A549 (cell line): ENCODE data around the gene TFF3. TPM values are rescaled to one million over a fixed set of nuclear protein-coding genes. Genes with fewer than 3 reads are reported as not detected.

Experiments used
- ATAC-seq, 2 experiments: fragments of 200-7000 bp in 1 of 2; fragments of >200 bp in 1 of 2; cut with Nextera tagmentation in 1 of 2; cut with Tn5 transposase in 1 of 2; 3 replicates each; pipeline versions ENCODE4 v1.8.0 to v1.9.1; 2018 to 2020; ENCODE audit warnings: mild to moderate bottlenecking in 1 of 2, moderate library complexity in 1 of 2
- CTCF ChIA-PET: fragments of 300-600 bp; sonication (Branson Sonifier 250); formaldehyde crosslinking; extraction: SDS; loops from one replicate; lab custom pipeline; 2021; ENCODE audit warnings: antibody characterized with exemption, inconsistent platforms; lab: Yijun Ruan, JAX
- POLR2A ChIA-PET: fragments of 350-600 bp; formaldehyde crosslinking; extraction: SDS; loops from one replicate; lab custom pipeline; 2021; ENCODE audit warnings: antibody characterized with exemption, inconsistent platforms; lab: Yijun Ruan, JAX
- DNase-seq, 2 experiments: peaks; one replicate each; pipeline versions ENCODE4 v3.0.0 to v3.0.0-alpha.2; 2011 to 2016; ENCODE audit warnings: low read depth in 1 of 2, low spot score in 1 of 2
- FAIRE-seq: peaks from 2 replicates; lab custom pipeline; 2011; peaks lifted over from hg19 to GRCh38; lab: Jason Lieb, UNC
- H3K27ac ChIP-seq, 2 experiments: fragments of >200 bp; sonication (Bioruptor Twin); formaldehyde crosslinking; 3 replicates each; pipeline ENCODE4 v1.5.1; 2016 to 2017
- H3K4me1 ChIP-seq: fragments of >200 bp; sonication (Bioruptor Twin); formaldehyde crosslinking; 3 replicates; pipeline ENCODE4 v1.6.1; 2016
- H3K4me2 ChIP-seq: fragments of >200 bp; sonication (Bioruptor Twin); formaldehyde crosslinking; 3 replicates; pipeline ENCODE4 v1.6.1; 2016
- H3K4me3 ChIP-seq: fragments of >200 bp; sonication (Bioruptor Twin); formaldehyde crosslinking; 3 replicates; pipeline ENCODE4 v1.5.1; 2016
- H3K9me3 ChIP-seq: fragments of >200 bp; sonication (Bioruptor Twin); formaldehyde crosslinking; 3 replicates; pipeline ENCODE4 v1.6.1; 2016
- BHLHE40 ChIP-seq: IDR thresholded peaks from 2 replicates; pipeline ENCODE4 v1.6.1; 2012; ENCODE audit warnings: low read depth, low read length, inconsistent platforms
- CBX2 ChIP-seq: fragments of 200-600 bp; sonication (generic); IDR thresholded peaks from 2 replicates; pipeline ENCODE4 v1.6.1; 2016; ENCODE audit warnings: low read depth, mild to moderate bottlenecking, borderline replicate concordance
- CBX8 ChIP-seq: fragments of 200-600 bp; sonication (generic); IDR thresholded peaks from 2 replicates; pipeline ENCODE4 v1.6.1; 2016
- CEBPB ChIP-seq, 2 experiments: fragments of >200 bp in 1 of 2; sonication (Bioruptor Twin) in 1 of 2; formaldehyde crosslinking in 1 of 2; IDR thresholded peaks; 2 replicates each; pipeline ENCODE4 v1.6.1; 2012 to 2016
- EHMT2 ChIP-seq: fragments of 200-600 bp; sonication (generic); IDR thresholded peaks from 2 replicates; pipeline ENCODE4 v1.6.1; 2016; ENCODE audit warnings: antibody characterized with exemption, low read depth, mild to moderate bottlenecking, moderate library complexity
- ELK1 ChIP-seq: fragments of 150-350 bp; IDR thresholded peaks from 2 replicates; pipeline ENCODE4 v1.6.1; 2014; ENCODE audit warnings: low read depth, mild to moderate bottlenecking, low read length
- EP300 ChIP-seq, 2 experiments: fragments of >200 bp; sonication (Bioruptor Twin); formaldehyde crosslinking; IDR thresholded peaks; 2 replicates in 1 of 2; 3 replicates in 1 of 2; pipeline ENCODE4 v1.6.1; 2016 to 2017
- FOSB ChIP-seq: fragments of 250-450 bp; sonication (Bioruptor Pico); IDR thresholded peaks from 2 replicates; pipeline ENCODE4 v1.5.0; 2020; ENCODE audit warnings: mild to moderate bottlenecking, moderate library complexity
- FOSL2 ChIP-seq, 2 experiments: fragments of 450-650 bp in 1 of 2; fragments of >200 bp in 1 of 2; sonication (Bioruptor Twin) in 1 of 2; formaldehyde crosslinking; IDR thresholded peaks; 2 replicates each; pipeline versions ENCODE4 v1.5.0 to v1.6.1; 2016 to 2020; ENCODE audit warnings: mild to moderate bottlenecking in 1 of 2, moderate library complexity in 1 of 2
- GATA3 ChIP-seq: IDR thresholded peaks from 2 replicates; pipeline ENCODE4 v1.6.1; 2012; ENCODE audit warnings: borderline replicate concordance
- HDAC2 ChIP-seq: fragments of 200-600 bp; sonication (generic); IDR thresholded peaks from 2 replicates; pipeline ENCODE4 v1.6.1; 2016
- HOXB13 ChIP-seq: fragments of 250-450 bp; sonication (Bioruptor Pico); IDR thresholded peaks from 2 replicates; pipeline ENCODE4 v1.5.0; 2020; ENCODE audit warnings: low read depth, mild to moderate bottlenecking, moderate library complexity
- JUNB ChIP-seq: fragments of >200 bp; sonication (Bioruptor Twin); formaldehyde crosslinking; IDR thresholded peaks from 2 replicates; pipeline ENCODE4 v1.6.1; 2016
- KDM1A ChIP-seq: fragments of 200-600 bp; sonication (generic); IDR thresholded peaks from 2 replicates; pipeline ENCODE4 v1.6.1; 2016; ENCODE audit warnings: low read depth, mild to moderate bottlenecking
- MYC ChIP-seq: IDR thresholded peaks from 2 replicates; pipeline ENCODE4 v1.6.1; 2012; ENCODE audit warnings: mild to moderate bottlenecking, inconsistent platforms, low read length, improper control_type of control experiment, borderline replicate concordance
- RCOR1 ChIP-seq: fragments of 150-350 bp; IDR thresholded peaks from 2 replicates; pipeline ENCODE4 v1.6.1; 2014; ENCODE audit warnings: antibody characterized with exemption, low read length, low read depth
- SMC3 ChIP-seq: fragments of >200 bp; sonication (Bioruptor Twin); formaldehyde crosslinking; IDR thresholded peaks from 3 replicates; pipeline ENCODE4 v1.6.1; 2018; ENCODE audit warnings: inconsistent platforms
- TP53 ChIP-seq: fragments of 250-450 bp; sonication (Bioruptor Pico); IDR thresholded peaks from 2 replicates; pipeline ENCODE4 v1.5.0; 2021; ENCODE audit warnings: mild to moderate bottlenecking, moderate library complexity
- WGBS: methylation state at CpG from one replicate; pipeline ENCODE4 v1.1.6; 2017; ENCODE audit errors: missing lambda C conversion rate; 5-methylcytosine and 5-hydroxymethylcytosine counted together
- polyA plus RNA-seq, 4 experiments: library from polyadenylated mRNA; depleted of rRNA in 3 of 4; stranded (reverse); fragments of >200 nt; fragmentation: RNase III in 1 of 4; extraction: RNeasy Plus Mini Kit Qiagen cat#74134 plus additional on column Dnase treatment in 1 of 4; gene quantifications; 2 replicates in 3 of 4; 3 replicates in 1 of 4; pipeline ENCODE4 v1.2.3, GENCODE V29; 2011 to 2017
- TF ChIP-seq, protein P1 (sequence below): fragments of 450-650 bp; IDR thresholded peaks from 2 replicates; pipeline ENCODE4 v1.6.1; 2014; ENCODE audit warnings: antibody characterized with exemption
- TF ChIP-seq, protein P2 (sequence below): IDR thresholded peaks from 2 replicates; pipeline ENCODE4 v1.6.1; 2012
- TF ChIP-seq, protein P3 (sequence below): fragments of 250-450 bp; sonication (Bioruptor Pico); IDR thresholded peaks from 2 replicates; pipeline ENCODE4 v1.5.0; 2021; ENCODE audit warnings: mild to moderate bottlenecking, moderate library complexity, borderline replicate concordance
- TF ChIP-seq, protein P4 (sequence below): fragments of >200 bp; sonication (Bioruptor Twin); formaldehyde crosslinking; IDR thresholded peaks from 2 replicates; pipeline ENCODE4 v1.6.1; 2016

The TFF3 gene
- polyA plus RNA-seq, 2 of the 4 experiments (the other 2 are of a cell fraction), result 0.43 TPM; not detected in 1

DNA sequence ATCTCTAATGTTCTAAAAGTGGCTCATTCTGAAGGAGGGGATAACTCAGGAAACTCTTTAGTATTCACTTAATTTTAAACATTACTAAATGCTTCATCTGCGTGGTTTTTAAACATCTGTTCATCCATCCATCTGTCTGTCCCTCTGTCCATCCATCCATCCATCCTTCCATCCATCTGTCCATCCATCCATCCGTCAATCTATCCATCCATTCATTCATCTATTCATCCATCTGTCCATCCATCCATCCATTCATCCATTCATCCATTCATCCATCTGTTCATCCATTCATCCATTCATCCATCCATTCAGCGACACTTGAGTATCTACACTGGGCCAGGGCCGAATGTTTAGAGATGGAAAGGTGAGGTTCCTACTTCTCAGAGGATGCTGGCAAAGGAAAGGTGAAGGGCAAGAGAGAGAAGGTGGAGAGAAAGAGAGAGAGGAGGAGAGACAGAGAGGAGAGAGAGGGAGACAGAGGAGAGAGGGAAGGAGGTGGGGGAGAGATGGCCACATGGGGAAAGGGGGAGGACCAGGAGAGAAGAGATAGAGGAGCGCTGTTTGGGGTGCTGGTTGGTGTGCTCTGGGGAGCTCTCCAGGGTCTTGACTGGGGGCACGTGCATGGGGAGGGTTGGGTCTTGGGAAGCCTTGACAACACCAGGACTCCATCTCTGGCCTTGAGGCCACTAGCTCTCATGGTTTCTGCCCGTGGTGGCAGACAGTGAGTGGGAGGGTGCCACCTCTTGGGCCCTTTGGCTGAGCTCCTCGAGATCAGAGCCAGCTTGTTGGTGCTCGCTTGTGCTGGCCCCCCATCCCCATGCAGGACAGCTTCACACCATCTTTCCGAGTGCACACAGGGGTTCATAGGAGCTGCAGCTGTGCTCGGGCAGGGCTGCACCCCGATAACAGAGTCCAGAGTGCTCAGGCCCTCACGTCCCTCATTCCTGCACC, 50.7 kb downstream of the TFF3 start:
- no peak for FAIRE-seq
- H3K4me3 ChIP-seq, result no peak overlapping the region
- TF ChIP-seq BHLHE40, result no peak
- no peak for TF ChIP-seq MYC
- TF ChIP-seq CEBPB (IDR thresholded peaks at IDR 0.05), result no peak
- TF ChIP-seq, protein P1, sequence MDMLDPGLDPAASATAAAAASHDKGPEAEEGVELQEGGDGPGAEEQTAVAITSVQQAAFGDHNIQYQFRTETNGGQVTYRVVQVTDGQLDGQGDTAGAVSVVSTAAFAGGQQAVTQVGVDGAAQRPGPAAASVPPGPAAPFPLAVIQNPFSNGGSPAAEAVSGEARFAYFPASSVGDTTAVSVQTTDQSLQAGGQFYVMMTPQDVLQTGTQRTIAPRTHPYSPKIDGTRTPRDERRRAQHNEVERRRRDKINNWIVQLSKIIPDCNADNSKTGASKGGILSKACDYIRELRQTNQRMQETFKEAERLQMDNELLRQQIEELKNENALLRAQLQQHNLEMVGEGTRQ, result no peak
- TF ChIP-seq CBX2, result no peak
- no peak for TF ChIP-seq GATA3
- no peak for TF ChIP-seq HOXB13
- no peak for TF ChIP-seq TP53 (CRISPR knock-in tag)
- TF ChIP-seq, protein P2, sequence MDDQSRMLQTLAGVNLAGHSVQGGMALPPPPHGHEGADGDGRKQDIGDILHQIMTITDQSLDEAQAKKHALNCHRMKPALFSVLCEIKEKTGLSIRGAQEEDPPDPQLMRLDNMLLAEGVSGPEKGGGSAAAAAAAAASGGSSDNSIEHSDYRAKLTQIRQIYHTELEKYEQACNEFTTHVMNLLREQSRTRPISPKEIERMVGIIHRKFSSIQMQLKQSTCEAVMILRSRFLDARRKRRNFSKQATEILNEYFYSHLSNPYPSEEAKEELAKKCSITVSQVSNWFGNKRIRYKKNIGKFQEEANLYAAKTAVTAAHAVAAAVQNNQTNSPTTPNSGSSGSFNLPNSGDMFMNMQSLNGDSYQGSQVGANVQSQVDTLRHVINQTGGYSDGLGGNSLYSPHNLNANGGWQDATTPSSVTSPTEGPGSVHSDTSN, result no peak
- TF ChIP-seq, protein P3, sequence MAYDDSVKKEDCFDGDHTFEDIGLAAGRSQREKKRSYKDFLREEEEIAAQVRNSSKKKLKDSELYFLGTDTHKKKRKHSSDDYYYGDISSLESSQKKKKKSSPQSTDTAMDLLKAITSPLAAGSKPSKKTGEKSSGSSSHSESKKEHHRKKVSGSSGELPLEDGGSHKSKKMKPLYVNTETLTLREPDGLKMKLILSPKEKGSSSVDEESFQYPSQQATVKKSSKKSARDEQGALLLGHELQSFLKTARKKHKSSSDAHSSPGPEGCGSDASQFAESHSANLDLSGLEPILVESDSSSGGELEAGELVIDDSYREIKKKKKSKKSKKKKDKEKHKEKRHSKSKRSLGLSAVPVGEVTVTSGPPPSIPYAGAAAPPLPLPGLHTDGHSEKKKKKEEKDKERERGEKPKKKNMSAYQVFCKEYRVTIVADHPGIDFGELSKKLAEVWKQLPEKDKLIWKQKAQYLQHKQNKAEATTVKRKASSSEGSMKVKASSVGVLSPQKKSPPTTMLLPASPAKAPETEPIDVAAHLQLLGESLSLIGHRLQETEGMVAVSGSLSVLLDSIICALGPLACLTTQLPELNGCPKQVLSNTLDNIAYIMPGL (CRISPR knock-in tag), result no peak
- TF ChIP-seq, all 56 proteins: peak for 0
- no peak overlapping the region for H3K27ac ChIP-seq
- no peak for DNase-seq
- no peak for ATAC-seq
- no peak overlapping the region for H3K4me2 ChIP-seq
- no peaks in the 10 kb centered on the region for H3K9me3 ChIP-seq
- WGBS, result 48% methylated on average over 10 of the region's 13 CpGs
- CTCF ChIA-PET, result interaction anchor here (1.2 to 1.4 kb wide), 2 partner anchors 26 to 46 kb away, joined by 3 to 5 read pairs; no protein-coding TSS in a partner anchor
- peaks cover 7% of the 10 kb centered on the region; the same call in 1 of the 3 replicates for H3K4me1 ChIP-seq
- POLR2A ChIA-PET, result no interaction called here

DNA sequence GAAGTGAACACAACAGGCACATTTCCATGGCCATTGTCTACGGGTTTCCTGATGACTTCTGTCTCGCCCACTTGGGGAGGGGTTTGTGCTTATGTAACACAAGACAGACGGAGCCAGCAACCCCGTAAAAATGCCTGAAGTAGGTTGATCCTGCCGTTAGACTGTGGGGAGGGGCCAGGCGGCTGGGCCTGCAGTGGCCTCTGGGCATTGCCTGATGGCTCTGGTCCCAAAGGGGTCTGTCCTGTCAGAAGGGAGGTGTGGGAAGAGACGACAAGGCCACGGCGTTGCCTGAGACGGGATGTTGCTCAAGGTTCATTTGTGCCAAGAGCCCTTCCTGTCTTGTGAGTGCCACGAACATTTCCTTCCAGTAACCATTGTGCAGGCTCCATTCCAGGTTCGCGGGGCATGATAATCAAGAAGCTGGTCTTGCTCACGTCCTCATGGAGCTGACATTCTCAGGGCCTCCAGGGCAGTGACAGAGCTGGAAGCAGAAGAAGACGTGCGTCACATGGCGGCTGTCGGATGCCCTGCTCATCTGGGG, 51.5 kb downstream of the TFF3 start:
- 75% methylated on average over 10 of the region's 18 CpGs for WGBS
- Histone ChIP-seq H3K4me3 (no peak overlapping the region), H3K27ac (no peak overlapping the region), H3K4me2 (no peak overlapping the region), H3K4me1 (peaks cover 7% of the 10 kb centered on the region; the same call in 1 of the 3 replicates), H3K9me3 (no peaks in the 10 kb centered on the region)
- FAIRE-seq, result no peak
- CTCF ChIA-PET, result interaction anchor here (1.2 to 3.3 kb wide), 3 partner anchors 27 to 118 kb away, joined by 3 to 14 read pairs (median 5); no protein-coding TSS in a partner anchor
- TF ChIP-seq JUNB (no peak), CBX8 (no peak), KDM1A (no peak), SMC3 (no peak)
- TF ChIP-seq, protein P4, sequence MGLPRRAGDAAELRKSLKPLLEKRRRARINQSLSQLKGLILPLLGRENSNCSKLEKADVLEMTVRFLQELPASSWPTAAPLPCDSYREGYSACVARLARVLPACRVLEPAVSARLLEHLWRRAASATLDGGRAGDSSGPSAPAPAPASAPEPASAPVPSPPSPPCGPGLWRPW, result no peak
- ATAC-seq, result no peak
- no peak for DNase-seq
- POLR2A ChIA-PET, result no interaction called here

GRCh38 chr21:42262831-42263231, 52.4 kb downstream of the TFF3 start:
- Histone ChIP-seq H3K9me3 (no peaks in the 10 kb centered on the region), H3K27ac (no peak overlapping the region)
- ATAC-seq, result peak in 1 of 2 experiments; percentile 57; a peak in 4 of 6 replicates
- POLR2A ChIA-PET, result no interaction called here
- 48% methylated on average over 11 of the region's 11 CpGs for WGBS
- no peak for TF ChIP-seq EHMT2
- no peak for TF ChIP-seq JUNB
- TF ChIP-seq KDM1A, result no peak
- no peak for TF ChIP-seq MYC
- TF ChIP-seq FOSL2 (IDR thresholded peaks at IDR 0.05), result no peak
- no peak for TF ChIP-seq FOSL2 (CRISPR knock-in tag; IDR thresholded peaks at IDR 0.05)
- TF ChIP-seq RCOR1, result no peak
- no peak for TF ChIP-seq HDAC2
- no peak for TF ChIP-seq FOSB (CRISPR knock-in tag)
- no peak for TF ChIP-seq EP300 (IDR thresholded peaks at IDR 0.05)
- TF ChIP-seq ELK1, result no peak
- TF ChIP-seq, all 56 proteins: peak for 0
- FAIRE-seq (no peak), DNase-seq (peak; percentile 8 to 14)
- Histone ChIP-seq H3K4me2 (peak overlapping the region; percentile 32; the same call in 1 of the 3 replicates), H3K4me3 (no peak overlapping the region), H3K4me1 (peaks cover 7% of the 10 kb centered on the region; the same call in 1 of the 3 replicates)
- CTCF ChIA-PET, result interaction anchor here (1.7 to 3.3 kb wide), 2 partner anchors 26 to 117 kb away, joined by 3 to 14 read pairs; no protein-coding TSS in a partner anchor
